Activated naive CD4-positive, alpha-beta T cell treated with Interleukin-2 at 50 U/mL for 16 hours (primary cell): ENCODE measurements around the gene STAT4.

Source experiments
- DNase-seq: peaks from one replicate; pipeline ENCODE4 v3.0.0-alpha.2; 2020

The STAT4 gene

GRCh38 chr2:191039616-191040015, 111.2 kb downstream of the STAT4 start:
- no peak for DNase-seq

- DNase-seq, result no peak
Observed at GRCh38 chr2:191038741-191039140, 112.1 kb downstream of the STAT4 start.

- peak; percentile 46 for DNase-seq
Observed at GRCh38 chr2:191038241-191038725, 112.5 kb downstream of the STAT4 start.

- no peak for DNase-seq
Observed at GRCh38 chr2:191037351-191037750, 113.4 kb downstream of the STAT4 start.

GRCh38 chr2:191036363-191036762, 114.4 kb downstream of the STAT4 start:
- no peak for DNase-seq

- DNase-seq, result no peak
Observed at GRCh38 chr2:191032588-191033429, 118.0 kb downstream of the STAT4 start.

- no peak for DNase-seq
Observed at GRCh38 chr2:191031256-191031655, 119.5 kb downstream of the STAT4 start.

GRCh38 chr2:191030521-191031154, 120.2 kb downstream of the STAT4 start:
- DNase-seq, result peak; percentile 29

GRCh38 chr2:191029280-191029950, 121.4 kb downstream of the STAT4 start:
- no peak for DNase-seq

- DNase-seq, result no peak
Observed at GRCh38 chr2:191026377-191026776, 124.4 kb downstream of the STAT4 start.

GRCh38 chr2:191025135-191025534, 125.7 kb downstream of the STAT4 start:
- no peak for DNase-seq

GRCh38 chr2:191023235-191023679, 127.5 kb downstream of the STAT4 start:
- peak; percentile 15 for DNase-seq

GRCh38 chr2:191020742-191021381, 129.9 kb downstream of the STAT4 start:
- DNase-seq, result peak; percentile 61

GRCh38 chr2:191020221-191020741, 130.5 kb downstream of the STAT4 start:
- DNase-seq, result peak; percentile 93

GRCh38 chr2:191019376-191019775, 131.4 kb downstream of the STAT4 start:
- no peak for DNase-seq

GRCh38 chr2:191018643-191019119, 132.1 kb downstream of the STAT4 start:
- peak; percentile 34 for DNase-seq

- no peak for DNase-seq
Observed at GRCh38 chr2:191018048-191018447, 132.7 kb downstream of the STAT4 start.

GRCh38 chr2:191015831-191016230, 135.0 kb downstream of the STAT4 start:
- DNase-seq, result no peak

GRCh38 chr2:191015239-191015638, 135.6 kb downstream of the STAT4 start:
- no peak for DNase-seq

- no peak for DNase-seq
Observed at GRCh38 chr2:191014653-191015020, 136.2 kb downstream of the STAT4 start.

- DNase-seq, result peak; percentile 97
Observed at GRCh38 chr2:191013932-191014652, 136.7 kb downstream of the STAT4 start, which contains the start of gene STAT1. Gene STAT1, minus strand, starts transcription at chr2:191014171. Its CDS starts 4,168 bp downstream, at chr2:191010003.

GRCh38 chr2:191013682-191013931, 137.2 kb downstream of the STAT4 start:
- no peak for DNase-seq
